PC-9 (cell line): ENCODE results near the gene SMIM24.

Experiments used
- CTCF ChIP-seq: fragments of 200-600 bp; sonication (generic); conservative IDR thresholded peaks from 2 replicates; pipeline ENCODE4 v1.6.1; 2017; ENCODE audit warnings: mixed run types, antibody characterized with exemption, mild to moderate bottlenecking, moderate library complexity
- EZH2 ChIP-seq: fragments of 200-600 bp; sonication (generic); IDR thresholded peaks from 2 replicates; pipeline ENCODE4 v1.8.0; 2017; ENCODE audit warnings: antibody characterized with exemption, low read depth

DNA sequence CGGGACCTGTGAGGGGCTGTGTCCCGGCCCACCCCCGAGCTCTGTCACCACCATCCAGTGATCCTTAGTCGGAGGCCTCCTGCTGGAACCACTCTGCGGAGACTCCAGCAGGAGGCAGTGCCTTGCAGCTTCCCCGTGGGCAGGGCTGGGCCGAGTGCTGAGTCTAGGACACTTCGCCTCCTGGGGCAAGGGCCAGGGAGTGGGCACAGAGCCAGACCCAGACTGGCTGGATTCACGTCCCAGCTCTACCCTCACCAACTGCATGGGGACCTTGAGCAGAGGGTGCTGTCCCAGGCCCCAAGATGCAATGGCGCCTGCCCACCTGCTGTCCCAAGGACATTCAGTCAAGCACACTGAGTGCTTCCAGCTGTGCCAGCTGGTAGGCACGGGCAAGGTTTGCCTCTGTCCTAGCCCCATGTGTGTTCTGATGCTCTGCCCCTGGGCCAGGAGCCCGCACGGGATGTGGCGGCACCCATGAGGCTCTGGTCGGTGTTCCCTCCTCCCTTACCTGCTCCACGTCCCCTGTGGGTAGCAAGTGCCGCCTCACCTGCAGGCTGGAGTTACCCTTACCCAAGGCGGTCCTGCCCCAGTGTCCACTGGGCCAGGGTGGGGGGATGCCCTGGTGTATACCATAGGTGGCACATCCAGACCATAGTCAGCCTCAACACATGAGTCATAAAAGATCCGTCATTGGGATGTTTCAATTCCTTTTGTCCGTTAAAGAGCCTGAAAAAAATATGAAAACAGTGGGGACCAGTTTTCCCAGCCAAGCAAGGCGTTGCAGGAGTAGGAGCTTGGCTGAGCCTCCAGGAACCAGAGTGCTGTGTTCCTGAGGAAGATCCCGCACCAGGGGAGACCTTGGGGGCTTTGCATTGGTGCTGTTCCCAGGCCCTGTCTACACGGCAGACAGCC is 33.2 kb upstream of the SMIM24 start:
- TF ChIP-seq CTCF (no peak), EZH2 (no peak)
